PC-3 (cell line): ENCODE data around the gene PAN3.

Experiments used
- CTCF ChIP-seq: fragments of 300-600 bp; sonication (generic); conservative IDR thresholded peaks from 2 replicates; pipeline ENCODE4 v1.5.1; 2017; ENCODE audit warnings: antibody characterized with exemption, low read depth, mild to moderate bottlenecking, low read length
- EZH2 ChIP-seq: fragments of 300-600 bp; sonication (generic); IDR thresholded peaks from one replicate; pipeline ENCODE4 v1.6.1; 2017; ENCODE audit warnings: antibody characterized with exemption, mild to moderate bottlenecking, low read length; ENCODE audit not compliant: unreplicated experiment
- EZH2phosphoT487 ChIP-seq: fragments of 300-600 bp; sonication (generic); IDR thresholded peaks from 2 replicates; pipeline ENCODE4 v1.6.1; 2018; ENCODE audit warnings: mild to moderate bottlenecking, antibody characterized with exemption, low read length, borderline replicate concordance

DNA sequence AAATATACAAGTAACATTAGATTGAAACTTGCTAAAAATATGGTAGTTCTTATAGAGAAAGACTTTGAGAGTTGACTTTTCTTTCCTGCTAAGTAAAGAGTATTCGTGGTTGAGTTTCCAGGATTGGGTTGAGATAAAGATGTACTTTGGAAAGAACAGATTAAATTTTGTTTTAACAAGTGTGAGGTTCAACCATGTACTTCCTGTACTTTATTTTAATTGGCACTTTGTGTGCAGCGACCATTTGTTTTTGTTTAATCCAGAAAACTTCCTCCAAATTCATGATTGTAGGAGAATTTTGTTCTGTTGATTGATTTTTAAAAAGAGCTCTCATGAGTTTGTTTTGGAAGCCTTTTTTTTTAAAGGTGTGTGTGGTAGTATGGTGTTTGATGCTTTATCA is 46.9 kb downstream of the PAN3 start:
- no peak for TF ChIP-seq CTCF
- no peak for TF ChIP-seq EZH2
- TF ChIP-seq EZH2phosphoT487, result no peak
